Bone marrow (tissue), 2 donors: Measurements from ENCODE around the gene TNIK.
"Not testable (repeated sequence)": the region's sequence is repeated elsewhere in the genome, so short reads cannot be mapped to it uniquely, and the experiment has no call there.

Source experiments
- DNase-seq, 2 donors: peaks; one replicate each; lab custom pipeline; 2025; lab: John Stamatoyannopoulos, UW

TNIK gene

GRCh38 chr3:171307988-171308387 lies 152.2 kb downstream of the TNIK start:
- no peak for DNase-seq

DNA sequence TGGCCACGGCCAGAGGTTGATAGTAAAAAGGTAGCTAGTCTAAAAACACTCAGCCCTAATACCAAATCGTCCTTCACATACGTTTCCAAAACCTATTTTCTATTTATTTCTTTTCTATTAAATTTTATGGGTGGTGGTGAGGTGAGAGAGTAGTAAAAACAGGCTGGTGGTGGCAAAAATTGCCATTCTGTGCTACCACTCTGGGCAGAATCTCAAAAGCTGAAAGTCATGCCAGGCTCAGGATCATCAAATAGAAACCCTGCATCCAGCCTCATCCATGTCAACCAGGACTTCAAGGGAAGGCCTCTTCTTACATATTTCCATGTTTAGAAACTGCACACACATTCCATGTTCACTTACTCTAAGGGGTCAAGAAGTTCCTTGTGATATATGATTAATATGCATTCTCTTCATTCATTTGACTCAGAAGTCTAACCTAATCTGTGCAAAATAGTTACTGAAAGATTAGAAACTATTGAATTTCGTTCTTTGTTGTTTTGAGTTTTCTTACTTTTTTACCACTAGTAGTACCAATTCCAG lies 153.1 kb downstream of the TNIK start:
- DNase-seq, result no peak

DNA sequence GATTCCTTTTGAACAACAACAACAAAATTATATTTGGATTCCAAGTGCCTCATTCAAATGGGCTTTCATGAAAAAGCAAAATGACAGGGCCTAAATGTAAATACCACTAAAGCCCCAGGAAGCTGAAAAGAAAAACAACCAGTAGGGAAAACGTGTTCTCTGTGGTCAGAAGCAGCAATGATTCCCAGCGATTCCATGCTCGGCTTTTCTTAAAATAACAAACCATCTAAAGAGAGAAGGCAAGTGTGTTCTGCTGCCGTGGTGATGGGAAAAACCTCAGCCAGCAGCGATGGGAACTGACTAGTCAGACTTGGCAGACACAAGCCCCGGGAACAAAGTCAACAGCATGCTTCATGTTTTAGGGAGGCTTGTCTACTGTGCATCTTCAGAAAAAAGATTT lies 153.6 kb downstream of the TNIK start:
- DNase-seq, result no peak

- not testable (repeated sequence) for DNase-seq
These were observed 154.4 kb downstream of the TNIK start for GRCh38 chr3:171305823-171306222.

DNA sequence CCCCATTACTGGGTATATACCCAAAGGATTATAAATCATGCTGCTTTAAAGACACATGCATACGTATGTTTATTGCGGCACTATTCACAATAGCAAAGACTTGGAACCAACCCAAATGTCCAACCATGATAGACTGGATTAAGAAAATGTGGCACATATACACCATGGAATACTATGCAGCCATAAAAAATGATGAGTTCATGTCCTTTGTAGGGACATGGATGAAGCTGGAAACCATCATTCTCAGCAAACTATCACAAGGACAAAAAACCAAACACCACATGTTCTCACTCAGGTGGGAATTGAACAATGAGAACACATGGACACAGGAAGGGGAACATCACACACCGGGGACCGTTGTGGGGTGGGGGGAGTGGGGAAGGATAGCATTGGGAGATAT lies 155.7 kb downstream of the TNIK start:
- DNase-seq, result not testable (repeated sequence)

GRCh38 chr3:171304017-171304416 lies 156.2 kb downstream of the TNIK start:
- DNase-seq, result not testable (repeated sequence)

DNA sequence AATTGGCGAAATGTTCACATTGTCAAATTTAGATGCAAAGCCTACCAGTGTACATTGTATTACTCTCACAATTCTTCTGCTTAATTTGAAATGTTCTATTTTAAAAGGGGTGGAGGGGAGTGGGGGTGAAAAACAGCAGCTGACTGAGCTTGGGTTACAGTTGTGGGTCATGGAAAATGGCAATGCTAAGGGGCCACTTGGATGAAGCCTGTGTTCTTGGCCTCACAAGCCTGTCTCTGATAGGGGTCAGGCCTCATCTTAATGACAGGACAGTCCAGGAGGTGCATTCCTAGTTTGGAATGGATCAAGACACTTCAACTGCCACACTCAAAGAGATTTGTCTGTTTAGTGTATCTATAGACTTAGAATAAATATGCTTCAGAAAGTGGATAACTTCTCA lies 158.2 kb downstream of the TNIK start:
- no peak for DNase-seq

- DNase-seq, result no peak
These were observed 159.2 kb downstream of the TNIK start for GRCh38 chr3:171301002-171301401.

DNA sequence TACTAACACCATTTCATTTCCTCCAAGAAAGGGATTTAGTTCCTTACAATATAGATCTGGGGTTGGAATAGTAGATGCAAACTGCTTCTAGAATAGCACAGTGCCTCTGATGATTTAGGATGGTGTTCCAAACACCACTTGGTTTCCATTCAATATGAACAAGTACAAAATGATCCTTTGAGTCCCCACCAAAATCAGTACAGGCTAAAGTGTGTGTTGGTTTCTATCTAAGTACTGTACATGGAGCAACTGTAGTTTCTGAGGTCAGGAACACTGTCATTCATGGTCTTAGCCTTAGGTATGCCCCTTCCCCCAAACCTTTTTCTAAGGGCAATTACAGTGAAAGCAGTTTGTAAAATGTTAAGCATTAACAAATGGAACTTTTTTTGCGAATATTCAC lies 162.3 kb downstream of the TNIK start:
- DNase-seq, result no peak

DNA sequence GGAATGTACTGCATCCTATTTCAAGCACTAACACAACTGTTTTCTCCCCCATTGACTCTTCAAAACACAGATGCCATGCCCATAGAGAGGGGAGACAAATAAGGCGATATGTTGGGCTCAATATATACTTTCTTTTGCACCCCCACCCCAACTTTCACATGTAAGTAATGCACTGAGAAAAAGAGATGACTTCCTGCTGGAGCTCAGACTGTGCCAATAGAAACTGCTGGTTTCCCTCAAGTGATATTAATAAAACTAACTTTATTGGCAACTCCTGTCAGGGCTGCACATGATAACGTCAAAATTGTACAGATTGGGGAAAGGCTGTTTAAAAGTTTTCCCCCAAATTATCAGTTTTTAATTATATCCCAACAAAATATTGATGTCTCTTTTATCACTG lies 163.0 kb downstream of the TNIK start:
- DNase-seq, result no peak

- DNase-seq, result no peak
These were observed 164.5 kb downstream of the TNIK start for GRCh38 chr3:171295484-171296373.

- DNase-seq, result no peak
These were observed 166.9 kb downstream of the TNIK start for GRCh38 chr3:171293142-171293782.

DNA sequence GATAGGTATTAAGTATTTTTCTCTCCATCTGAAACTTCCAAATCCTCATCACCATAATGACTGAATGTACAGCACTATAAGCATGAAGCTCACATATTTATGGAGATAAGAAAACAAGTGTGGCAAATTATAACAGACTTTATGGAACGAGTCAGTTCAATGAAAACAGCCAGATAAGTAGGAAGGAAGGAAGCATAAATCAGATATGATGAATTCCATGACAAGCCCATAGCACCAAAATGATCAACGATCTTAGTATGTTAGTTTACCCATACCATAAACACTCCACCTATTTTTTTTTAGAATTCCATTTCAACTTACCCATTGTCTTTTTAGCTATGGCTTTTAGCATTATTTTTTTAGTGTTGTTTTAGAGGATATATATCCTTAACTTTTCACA lies 169.5 kb downstream of the TNIK start:
- no peak for DNase-seq

DNA sequence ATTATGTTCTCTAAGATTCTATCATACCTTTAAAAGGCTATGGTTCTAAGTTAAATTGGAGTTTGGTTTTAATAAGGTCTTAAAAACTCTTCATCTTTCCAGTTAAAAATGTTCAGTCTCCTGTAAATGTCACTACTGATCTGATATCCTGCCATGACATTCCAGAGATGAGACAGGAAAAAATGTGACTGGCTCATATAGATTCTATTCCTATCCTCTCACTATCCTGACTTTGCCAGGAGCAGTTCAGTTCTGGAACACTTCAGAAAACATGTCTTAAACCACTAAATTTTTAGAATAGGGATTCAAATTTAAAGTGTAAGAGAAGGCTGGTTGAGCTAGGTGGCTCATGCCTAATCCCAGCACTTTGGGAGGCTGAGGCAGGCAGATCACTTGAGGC lies 170.9 kb downstream of the TNIK start:
- no peak for DNase-seq

DNA sequence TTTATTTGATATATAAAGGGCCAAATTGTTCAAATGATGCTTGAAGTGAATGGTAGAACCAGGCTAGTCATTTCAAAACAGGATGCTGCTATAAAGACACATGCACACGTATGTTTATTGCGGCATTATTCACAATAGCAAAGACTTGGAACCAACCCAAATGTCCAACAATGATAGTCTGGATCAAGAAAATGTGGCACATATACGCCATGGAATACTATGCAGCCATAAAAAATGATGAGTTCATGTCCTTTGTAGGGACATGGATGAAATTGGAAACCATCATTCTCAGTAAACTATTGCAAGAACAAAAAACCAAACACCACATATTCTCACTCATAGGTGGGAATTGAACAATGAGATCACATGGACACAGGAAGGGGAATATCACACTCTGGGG lies 172.4 kb downstream of the TNIK start:
- not testable (repeated sequence) for DNase-seq

DNA sequence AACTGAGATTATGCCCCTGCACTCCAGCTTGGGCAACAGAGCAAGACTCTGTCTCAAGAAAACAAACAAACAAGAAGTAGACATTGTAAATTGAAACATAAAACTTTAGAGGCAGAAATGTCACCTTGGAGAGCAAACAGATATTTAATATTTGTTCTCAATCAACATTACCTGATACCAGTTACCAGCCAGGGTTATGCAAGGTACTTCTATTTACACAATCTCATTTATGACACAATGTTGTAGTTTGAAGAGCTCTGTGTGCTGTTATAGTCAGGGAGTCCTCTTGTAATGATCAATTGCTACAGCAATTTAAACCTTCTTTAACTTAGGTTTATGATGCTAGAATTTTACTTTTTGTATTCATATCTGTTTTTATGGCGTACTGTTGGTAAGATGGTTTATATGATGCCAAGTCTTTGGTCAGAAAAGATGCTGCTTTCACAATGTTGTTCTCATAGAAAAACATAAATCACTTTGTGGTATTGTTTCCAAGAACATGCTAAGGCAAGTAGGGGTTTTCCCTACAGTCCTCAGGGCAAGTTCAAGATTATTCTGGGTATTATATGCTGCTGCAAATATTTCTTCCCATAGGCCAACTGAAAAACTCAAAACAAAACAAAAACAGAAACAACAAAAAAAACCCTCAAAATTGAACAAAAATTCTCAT lies 173.5 kb downstream of the TNIK start:
- peak in 1 of 2 donors; percentile 14 for DNase-seq

- no peak for DNase-seq
These were observed 174.9 kb downstream of the TNIK start for GRCh38 chr3:171285287-171285686.

- peak in 1 of 2 donors; percentile 76 for DNase-seq
These were observed 175.7 kb downstream of the TNIK start for GRCh38 chr3:171284308-171285075.

DNA sequence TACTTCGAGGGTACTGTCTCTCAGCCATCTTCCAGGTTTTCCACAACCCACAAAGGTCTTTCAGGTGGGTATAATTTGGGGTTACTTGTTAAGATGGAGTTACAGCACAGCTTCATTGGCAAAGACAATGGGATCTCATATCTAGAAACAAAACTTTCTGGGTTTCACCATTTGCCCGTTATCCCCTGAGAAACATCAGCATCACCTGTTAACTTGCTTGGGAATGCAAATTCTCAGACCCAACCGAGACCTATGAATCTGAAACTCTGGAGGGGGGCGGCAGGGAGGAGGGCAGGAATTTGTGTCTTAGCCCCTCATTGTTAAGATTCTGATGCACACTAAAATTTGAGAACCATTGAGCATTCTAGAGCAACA lies 176.4 kb downstream of the TNIK start:
- no peak for DNase-seq

- no peak for DNase-seq
These were observed 176.9 kb downstream of the TNIK start for GRCh38 chr3:171283183-171283847.

DNA sequence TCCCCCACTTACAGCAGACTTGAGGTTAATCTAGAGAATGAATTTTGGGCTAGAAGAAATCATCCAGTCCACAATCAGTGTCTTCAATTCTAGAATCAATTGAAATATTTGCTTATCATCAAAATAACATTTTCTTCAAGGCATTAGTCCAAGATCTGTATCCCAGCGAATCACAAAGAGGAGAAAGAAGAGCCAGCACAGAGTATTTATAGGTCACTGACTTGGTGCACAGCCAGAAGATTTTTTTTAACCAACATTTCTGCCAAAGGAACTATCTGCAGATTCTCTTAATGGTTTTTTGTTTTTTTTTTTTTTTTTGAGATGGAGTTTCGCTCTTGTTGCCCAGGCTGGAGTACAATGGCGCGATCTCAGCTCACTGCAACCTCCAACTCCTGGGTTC lies 178.2 kb downstream of the TNIK start:
- DNase-seq, result no peak
